ENCODE measurements around the gene INO80B. TPM values are rescaled to one million over a fixed set of nuclear protein-coding genes. Genes with fewer than 3 reads are reported as not detected.
"Not testable (repeated sequence)": the region's sequence is repeated elsewhere in the genome, so short reads cannot be mapped to it uniquely, and the experiment has no call there.

The INO80B gene
- total RNA-seq, 2 experiments from 2014 or later = 31.1 to 39.5 TPM

DNA sequence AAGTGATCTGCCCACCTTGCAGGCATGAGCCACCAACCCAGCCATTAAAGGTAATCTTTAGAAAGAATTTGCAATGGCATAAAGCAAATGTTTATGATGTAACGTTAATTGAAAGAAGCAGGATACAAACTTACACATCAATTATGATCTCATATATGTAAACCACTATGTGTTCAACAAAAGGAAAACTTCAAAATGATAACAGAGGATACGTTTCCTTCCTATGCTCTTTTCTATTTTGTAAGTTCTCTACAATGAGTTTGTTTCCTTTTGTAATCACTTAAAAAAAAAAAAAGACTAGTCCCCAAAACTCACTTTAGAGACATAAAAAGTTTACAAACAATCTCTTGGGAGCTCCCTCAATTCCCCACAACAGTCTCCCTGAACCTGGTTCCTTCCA, 34.9 kb upstream of the INO80B start:
- no peak overlapping the region for H3K4me3 Mint-ChIP-seq
- H3K9me3 Mint-ChIP-seq (ENCODE audit: low read depth) = no peaks in the 10 kb centered on the region
- H3K4me1 Mint-ChIP-seq = peaks cover 34% of the 10 kb centered on the region
- H3K36me3 Mint-ChIP-seq = peaks cover 6% of the 10 kb centered on the region
- ATAC-seq (no peak), DNase-seq (no peak)
- CTCF ChIA-PET = interaction anchor here (1.2 to 2.3 kb wide), 5 partner anchors 29 to 170 kb away, joined by 3 to 9 read pairs (median 7); partner anchors contain the start of gene INO80B
- peak overlapping the region; percentile 12 for H3K27ac Mint-ChIP-seq
- H3K27me3 Mint-ChIP-seq = peaks cover 15% of the 10 kb centered on the region

DNA sequence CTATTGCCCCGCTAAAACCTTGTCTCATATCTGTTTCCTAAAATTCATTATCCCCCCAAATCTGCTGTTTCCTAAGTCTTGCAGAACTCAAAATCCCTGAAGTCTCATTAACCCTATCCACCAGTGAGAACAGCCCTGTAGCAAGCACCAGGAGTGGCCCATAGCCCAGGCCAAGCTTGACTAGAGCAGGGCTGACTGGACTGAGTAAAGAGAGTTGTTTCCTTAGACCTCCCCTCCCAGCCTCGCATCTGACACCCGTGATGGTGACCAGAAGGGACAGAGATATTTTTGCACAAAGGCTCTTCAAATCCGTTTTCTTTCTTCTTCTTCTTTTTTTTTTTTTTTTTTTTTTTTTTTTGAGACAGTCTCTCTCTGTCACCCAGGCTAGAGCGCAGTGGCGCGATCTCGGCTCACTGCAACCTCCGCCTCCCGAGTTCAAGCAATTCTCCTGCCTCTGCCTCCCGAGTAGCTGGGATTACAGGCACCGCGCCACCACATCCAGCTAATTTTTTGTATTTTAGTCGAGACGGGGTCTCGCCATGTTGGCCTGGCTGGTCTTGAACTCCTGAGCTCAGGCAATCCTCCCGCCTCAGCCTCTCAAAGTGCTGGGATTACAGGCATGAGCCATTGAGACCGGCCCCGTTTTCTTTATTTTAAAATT, 34.3 kb upstream of the INO80B start:
- peak overlapping the region; percentile 98 for H3K27ac Mint-ChIP-seq
- CTCF ChIA-PET = interaction anchor here (0.7 to 2.3 kb wide), 14 partner anchors 8 to 241 kb away, joined by 3 to 9 read pairs (median 4); partner anchors contain the start of genes CCDC142, INO80B, MOGS and MRPL53

DNA sequence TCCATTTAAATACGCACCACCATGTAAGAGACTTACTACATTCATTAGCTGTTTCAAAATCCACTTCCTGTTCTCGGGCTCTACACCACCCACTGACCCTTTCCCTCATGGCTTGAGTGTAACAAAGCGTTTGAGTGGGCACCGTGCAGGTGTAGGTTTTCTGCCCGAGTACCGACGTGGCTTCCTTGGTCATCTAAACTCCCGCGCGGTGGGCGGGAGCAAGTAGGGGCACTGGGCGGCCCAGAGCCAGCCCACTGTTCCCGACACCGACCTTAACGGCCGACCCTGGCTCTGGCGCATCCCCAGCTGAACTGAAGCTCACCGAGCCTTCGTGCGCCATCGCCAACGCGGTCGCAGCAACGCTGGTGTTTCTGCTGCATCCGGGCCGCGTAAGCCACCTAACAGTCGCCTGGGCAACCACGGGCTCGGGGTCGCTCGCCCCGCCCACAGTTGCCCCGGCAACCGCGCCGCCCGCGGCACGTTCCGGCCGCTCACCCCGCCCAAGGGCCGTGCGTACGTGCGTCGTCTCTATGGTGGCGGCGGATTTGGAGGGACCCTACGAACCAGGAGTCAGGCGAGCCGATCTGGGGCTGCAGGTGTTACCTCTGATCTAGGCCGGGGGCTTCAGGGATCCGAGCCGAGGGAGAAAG, 33.5 kb upstream of the INO80B start, which contains the start of the genes C2orf81 and WDR54:
Gene C2orf81 (minus strand): TSS at position 399 of the 650 bp plus-strand sequence. CDS start 59 bp downstream, at position 340.
Gene WDR54 (plus strand): TSS at position 510 of the 650 bp plus-strand sequence. CDS start 424 bp downstream, outside the sequence.
- H3K27me3 Mint-ChIP-seq = peaks cover 5% of the 10 kb centered on the region
- peaks cover 10% of the 10 kb centered on the region for H3K36me3 Mint-ChIP-seq
- peak within 1 kb of the TSS; percentile 98 for H3K27ac Mint-ChIP-seq
- ATAC-seq = peak; percentile 87
- H3K9me3 Mint-ChIP-seq (ENCODE audit: low read depth) = no peaks in the 10 kb centered on the region
- DNase-seq = peak; percentile 96
- peaks cover 26% of the 10 kb centered on the region for H3K4me1 Mint-ChIP-seq
- H3K4me3 Mint-ChIP-seq = peak within 1 kb of the TSS; percentile 94
- CTCF ChIA-PET = interaction anchor here (0.7 to 2.3 kb wide), 16 partner anchors 8 to 242 kb away, joined by 3 to 9 read pairs (median 3); partner anchors contain the start of genes CCDC142, INO80B, MOGS and MRPL53

More for the DNA sequence above, 34.3 kb upstream of the INO80B start:
- H3K4me3 Mint-ChIP-seq = peak overlapping the region; percentile 94
- H3K27me3 Mint-ChIP-seq = peaks cover 12% of the 10 kb centered on the region
- not testable (repeated sequence) for ATAC-seq; H3K9me3 Mint-ChIP-seq (ENCODE audit: low read depth); DNase-seq; H3K36me3 Mint-ChIP-seq
- peaks cover 31% of the 10 kb centered on the region for H3K4me1 Mint-ChIP-seq

DNA sequence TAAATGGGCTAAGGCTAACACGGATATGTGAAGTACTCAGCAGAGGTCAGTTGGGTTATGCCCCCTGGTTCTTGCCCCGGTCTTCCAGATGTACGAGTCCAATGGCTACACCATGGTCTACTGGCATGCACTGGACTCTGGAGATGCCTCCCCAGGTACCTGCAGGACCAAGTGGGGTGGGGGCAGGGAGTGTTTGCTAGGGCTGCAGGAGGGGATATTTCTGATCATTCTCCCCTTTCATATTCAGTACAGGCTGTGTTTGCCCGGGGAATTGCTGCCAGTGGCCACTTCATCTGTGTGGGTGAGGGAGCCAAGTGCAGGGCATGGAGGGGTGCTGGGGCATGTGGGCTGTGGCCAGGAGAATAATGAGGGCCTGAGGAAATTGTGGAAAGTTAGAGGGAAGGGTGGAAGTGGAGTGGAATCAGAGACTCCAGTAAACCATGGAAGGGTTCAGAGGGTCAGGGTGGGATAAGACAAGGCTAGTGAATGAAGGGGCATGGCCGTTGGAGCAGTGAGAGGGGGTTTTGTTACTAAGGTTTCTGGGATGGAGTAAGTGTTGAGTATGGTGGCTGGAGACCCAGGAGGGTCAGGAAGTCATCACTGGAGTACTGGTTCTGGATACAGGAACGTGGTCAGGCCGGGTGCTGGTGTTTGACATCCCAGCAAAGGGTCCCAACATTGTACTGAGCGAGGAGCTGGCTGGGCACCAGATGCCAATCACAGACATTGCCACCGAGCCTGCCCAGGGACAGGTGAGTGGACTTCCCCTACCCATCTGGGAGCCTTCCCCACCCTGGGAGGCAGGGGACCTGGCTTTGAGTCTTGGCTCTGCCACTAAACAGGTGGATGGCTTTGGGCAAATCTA, 31.4 kb upstream of the INO80B start:
- H3K27ac Mint-ChIP-seq = peak overlapping the region; percentile 55
- CTCF ChIA-PET = no interaction called here

DNA sequence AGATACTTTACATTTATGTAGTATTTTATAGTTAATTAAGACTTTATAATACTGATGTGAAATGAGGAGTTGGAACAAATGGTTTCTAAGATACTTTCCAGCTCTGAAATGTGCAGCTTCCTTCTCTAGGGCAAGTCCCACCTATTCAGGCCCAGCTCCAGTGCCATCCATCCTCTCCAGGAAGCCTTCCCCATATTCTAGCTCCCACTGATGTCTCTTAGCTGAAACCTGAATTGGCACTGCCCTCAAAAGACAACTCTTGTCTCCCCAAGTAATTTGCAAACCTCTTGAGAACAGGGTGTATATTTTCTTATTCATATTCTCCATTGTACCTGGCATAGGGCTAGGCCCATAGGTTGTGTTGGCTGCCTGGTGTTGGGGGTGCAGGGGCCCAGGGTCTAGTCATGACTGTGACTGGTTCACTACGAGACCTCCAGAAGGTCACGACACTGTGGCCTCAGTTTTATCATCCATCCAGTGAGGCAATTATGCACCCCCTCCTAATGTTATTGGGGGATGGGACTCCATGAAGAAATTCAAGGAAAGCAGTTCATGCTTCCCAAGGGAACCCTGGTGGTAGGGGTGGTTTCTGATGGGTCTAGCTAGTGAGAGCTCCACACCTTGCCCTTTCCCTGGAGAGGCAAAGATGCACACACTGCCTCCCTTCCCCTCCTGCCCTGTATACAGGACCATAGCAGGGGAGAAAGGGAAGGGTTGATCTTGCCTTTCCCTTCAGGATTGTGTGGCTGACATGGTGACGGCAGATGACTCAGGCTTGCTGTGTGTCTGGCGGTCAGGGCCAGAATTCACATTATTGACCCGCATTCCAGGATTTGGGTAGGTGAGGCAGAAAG, 30.5 kb upstream of the INO80B start:
- no peaks in the 10 kb centered on the region for H3K9me3 Mint-ChIP-seq (ENCODE audit: low read depth)
- no peak for DNase-seq
- H3K4me1 Mint-ChIP-seq = peaks cover 26% of the 10 kb centered on the region
- peaks cover 10% of the 10 kb centered on the region for H3K36me3 Mint-ChIP-seq
- CTCF ChIA-PET = no interaction called here
- H3K27me3 Mint-ChIP-seq = peaks cover 5% of the 10 kb centered on the region
- no peak overlapping the region for H3K27ac Mint-ChIP-seq
- H3K4me3 Mint-ChIP-seq = no peak overlapping the region
- ATAC-seq = no peak

More for the DNA sequence above, 31.4 kb upstream of the INO80B start:
- Mint-ChIP-seq H3K4me3 (peak overlapping the region; percentile 94), H3K27me3 (peaks cover 5% of the 10 kb centered on the region), H3K9me3 (ENCODE audit: low read depth) (no peaks in the 10 kb centered on the region), H3K36me3 (peaks cover 10% of the 10 kb centered on the region), H3K4me1 (peaks cover 26% of the 10 kb centered on the region)
- no peak for ATAC-seq
- DNase-seq = no peak

DNA sequence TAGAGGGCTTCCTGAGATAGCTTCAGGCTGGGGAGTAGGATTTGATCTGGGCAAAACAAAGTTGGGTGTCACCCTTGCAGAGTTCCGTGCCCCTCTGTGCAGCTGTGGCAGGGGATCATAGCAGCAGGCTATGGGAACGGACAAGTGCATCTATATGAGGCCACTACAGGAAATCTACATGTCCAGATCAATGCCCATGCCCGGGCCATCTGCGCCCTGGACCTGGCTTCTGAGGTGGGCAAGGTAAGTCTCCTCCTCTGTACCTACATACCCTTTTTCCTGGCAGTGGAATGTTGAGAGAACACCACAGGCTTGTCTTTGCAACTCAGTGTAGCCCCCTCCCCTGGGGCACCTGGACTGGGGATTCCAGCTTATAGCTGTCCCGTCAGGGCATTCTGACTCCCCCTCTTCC, 29.9 kb upstream of the INO80B start:
- CTCF ChIA-PET = no interaction called here
- DNase-seq = no peak
- no peak overlapping the region for H3K4me3 Mint-ChIP-seq

DNA sequence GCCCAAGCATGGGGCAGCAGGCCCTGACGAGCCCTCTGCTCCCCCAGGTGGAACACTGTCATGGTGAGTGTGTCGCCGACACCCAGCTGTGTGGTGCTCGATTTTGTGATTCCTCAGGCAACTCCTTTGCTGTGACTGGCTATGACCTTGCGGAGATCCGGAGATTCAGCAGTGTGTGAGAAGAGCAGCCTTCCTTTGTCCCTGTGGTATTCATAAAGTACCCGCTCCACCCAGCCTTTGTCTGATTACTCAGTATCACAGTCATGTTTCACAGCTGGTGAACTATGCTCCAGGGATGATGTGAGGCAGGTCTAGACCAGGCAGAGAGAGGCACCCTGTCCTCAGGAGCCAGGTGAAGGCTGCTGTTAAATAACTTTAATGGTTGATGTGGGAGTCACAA, 29.4 kb upstream of the INO80B start:
- H3K36me3 Mint-ChIP-seq = peaks cover 10% of the 10 kb centered on the region
- no peak for DNase-seq
- no peak overlapping the region for H3K4me3 Mint-ChIP-seq
- no peaks in the 10 kb centered on the region for H3K9me3 Mint-ChIP-seq (ENCODE audit: low read depth)
- no peak for ATAC-seq
- no peak overlapping the region for H3K27ac Mint-ChIP-seq
- CTCF ChIA-PET = no interaction called here
- H3K4me1 Mint-ChIP-seq = peaks cover 22% of the 10 kb centered on the region
- peaks cover 2% of the 10 kb centered on the region for H3K27me3 Mint-ChIP-seq

More for the DNA sequence above, 29.9 kb upstream of the INO80B start:
- Mint-ChIP-seq H3K4me1 (peaks cover 26% of the 10 kb centered on the region), H3K9me3 (ENCODE audit: low read depth) (no peaks in the 10 kb centered on the region), H3K36me3 (peaks cover 10% of the 10 kb centered on the region), H3K27ac (no peak overlapping the region), H3K27me3 (peaks cover 5% of the 10 kb centered on the region)
- ATAC-seq = no peak

DNA sequence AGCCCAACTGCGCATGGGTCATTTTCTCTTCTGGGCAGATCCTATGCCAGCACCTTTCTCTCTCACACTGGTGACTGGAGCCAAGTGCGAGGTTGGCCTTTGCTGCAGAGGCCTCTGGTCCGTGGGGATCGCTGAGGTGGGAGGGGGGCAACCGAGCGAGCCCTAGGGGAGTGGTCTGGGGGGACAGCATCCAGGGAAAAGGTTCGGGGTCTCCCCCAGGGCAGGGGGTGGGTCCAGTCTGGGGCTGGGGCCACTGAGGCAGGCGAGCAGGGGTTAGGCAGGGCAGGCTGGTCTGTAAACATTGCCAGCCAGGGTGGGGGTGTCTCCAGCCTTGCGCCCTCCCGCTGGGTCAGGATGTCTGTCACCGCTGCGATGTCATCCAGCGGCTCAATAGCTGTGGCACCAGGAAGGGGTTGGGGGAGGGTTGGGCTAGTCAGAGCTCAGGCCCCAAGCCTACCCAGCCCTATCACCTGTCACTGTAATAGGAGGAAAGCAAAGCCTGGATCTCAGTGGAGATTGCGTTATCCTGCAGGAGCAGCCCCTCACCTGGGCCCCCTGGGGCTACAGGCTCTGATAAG, 28.6 kb upstream of the INO80B start:
- Mint-ChIP-seq H3K27me3 (no peaks in the 10 kb centered on the region), H3K4me3 (no peak overlapping the region), H3K9me3 (ENCODE audit: low read depth) (no peaks in the 10 kb centered on the region), H3K4me1 (peaks cover 18% of the 10 kb centered on the region), H3K27ac (no peak overlapping the region), H3K36me3 (peaks cover 10% of the 10 kb centered on the region)
- ATAC-seq (no peak), DNase-seq (no peak)
- CTCF ChIA-PET = no interaction called here

DNA sequence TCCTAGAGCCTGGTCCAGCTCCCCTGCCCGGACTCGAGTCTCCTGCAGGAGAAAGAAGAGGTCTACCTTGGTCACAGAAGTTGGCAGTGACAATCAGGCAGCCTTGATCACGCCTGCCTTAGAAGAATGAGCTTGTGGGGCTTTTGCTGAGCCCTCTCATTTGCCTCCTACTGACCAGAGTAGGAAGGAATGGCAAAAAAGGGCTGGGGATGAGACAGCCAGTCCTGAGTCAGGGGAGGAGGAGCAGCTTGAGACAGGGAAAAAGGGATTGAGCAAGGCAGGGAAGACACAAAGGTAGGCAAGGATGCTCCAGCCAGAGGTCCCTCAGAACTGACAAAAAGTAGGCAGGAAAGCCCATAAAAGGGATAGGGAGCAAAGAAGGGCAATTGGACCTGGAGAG, 27.3 kb upstream of the INO80B start:
- Mint-ChIP-seq H3K4me3 (no peak overlapping the region), H3K36me3 (peaks cover 10% of the 10 kb centered on the region), H3K27me3 (no peaks in the 10 kb centered on the region), H3K27ac (no peak overlapping the region), H3K9me3 (ENCODE audit: low read depth) (no peaks in the 10 kb centered on the region), H3K4me1 (peaks cover 13% of the 10 kb centered on the region)
- CTCF ChIA-PET = no interaction called here
- ATAC-seq (no peak), DNase-seq (no peak)

DNA sequence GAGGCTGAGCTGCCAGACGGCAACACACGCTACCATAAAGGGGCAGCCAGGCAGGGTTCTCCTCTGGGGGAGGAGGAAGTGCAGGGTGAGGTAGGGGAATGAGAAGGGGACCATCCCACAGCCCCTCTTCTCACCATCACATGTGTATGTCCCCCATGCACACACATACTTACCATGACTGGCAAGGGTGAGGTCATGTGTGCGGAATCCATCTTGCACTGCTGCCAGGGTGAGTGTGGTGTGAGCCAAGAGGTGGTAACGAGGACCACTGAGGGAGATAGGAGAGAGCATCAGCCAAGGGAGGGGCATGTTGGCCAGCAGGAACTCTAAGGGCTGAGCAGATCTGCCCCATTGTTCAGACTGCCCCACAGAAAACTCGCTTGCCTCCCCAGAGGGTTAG, 26.2 kb upstream of the INO80B start:
- Mint-ChIP-seq H3K27me3 (no peaks in the 10 kb centered on the region), H3K9me3 (ENCODE audit: low read depth) (no peaks in the 10 kb centered on the region), H3K27ac (no peak overlapping the region), H3K4me1 (peaks cover 3% of the 10 kb centered on the region), H3K36me3 (peaks cover 7% of the 10 kb centered on the region), H3K4me3 (no peak overlapping the region)
- DNase-seq (no peak), ATAC-seq (no peak)
- CTCF ChIA-PET = no interaction called here

DNA sequence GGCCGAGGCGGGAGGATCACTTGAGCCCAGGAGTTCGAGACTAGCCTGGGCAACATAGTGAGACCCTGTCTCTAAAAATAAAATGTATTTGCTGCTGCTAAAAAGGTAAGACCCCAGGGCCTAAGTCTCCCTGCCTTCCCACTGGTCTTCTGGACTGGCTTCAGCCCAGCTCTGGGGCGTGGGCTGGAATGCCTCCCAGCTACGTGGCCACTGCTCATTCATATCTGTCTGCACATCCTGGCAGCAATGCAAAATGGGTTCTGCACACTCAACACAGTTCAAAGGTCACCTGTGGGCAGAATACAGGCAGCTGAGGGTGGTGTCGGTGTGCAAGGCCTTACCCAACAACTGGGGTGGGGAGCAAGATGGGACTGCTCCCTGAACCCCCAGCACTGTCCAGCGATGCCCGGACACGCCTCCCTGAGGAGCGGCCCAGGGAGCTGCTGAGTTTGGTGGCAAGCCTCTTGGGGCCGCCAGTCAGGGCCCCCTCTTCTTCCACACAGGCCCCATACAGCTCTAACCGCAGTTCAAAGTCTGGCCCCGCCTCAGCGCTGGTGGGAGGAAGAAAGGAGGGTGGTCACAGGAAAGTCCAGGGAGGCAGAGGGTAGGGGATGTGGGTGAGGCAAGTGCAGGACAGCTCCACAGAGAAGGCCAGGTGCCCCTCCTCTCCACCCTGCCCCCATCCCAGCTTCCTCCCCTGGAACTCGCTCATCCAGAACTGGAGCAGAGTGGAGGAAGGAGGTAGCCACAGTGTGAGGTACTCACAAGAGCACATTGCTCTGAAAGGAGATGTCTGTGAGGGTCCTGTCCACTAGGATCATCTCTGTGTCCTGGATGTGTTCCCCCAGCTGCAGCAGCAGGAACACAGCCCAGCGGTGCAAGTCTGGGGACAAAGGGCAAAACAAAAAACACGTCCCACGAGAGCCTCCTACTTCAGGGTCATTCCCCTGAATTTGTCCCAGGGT, 25.1 kb upstream of the INO80B start:
- CTCF ChIA-PET = no interaction called here
- no peak for ATAC-seq
- Mint-ChIP-seq H3K27me3 (no peaks in the 10 kb centered on the region), H3K4me3 (no peak overlapping the region), H3K4me1 (peaks cover 2% of the 10 kb centered on the region), H3K27ac (no peak overlapping the region), H3K36me3 (peaks cover 6% of the 10 kb centered on the region), H3K9me3 (ENCODE audit: low read depth) (no peaks in the 10 kb centered on the region)
- no peak for DNase-seq
